SK-N-SH (cell line): ENCODE results near the gene ASIC1. TPM values are rescaled to one million over a fixed set of nuclear protein-coding genes. Genes with fewer than 3 reads are reported as not detected.

ENCODE experiments used
- CTCF ChIA-PET: fragments of 300-600, 350-600 bp; formaldehyde crosslinking; extraction: SDS; loops from one replicate; lab custom pipeline; 2021; lab: Yijun Ruan, JAX
- POLR2A ChIA-PET: fragments of 350-600 bp; sonication (Branson Sonifier 250); formaldehyde crosslinking; extraction: SDS; loops from one replicate; lab custom pipeline; 2020; ENCODE audit warnings: antibody characterized with exemption, inconsistent platforms; lab: Yijun Ruan, JAX
- DNase-seq: peaks from one replicate; pipeline ENCODE4 v3.0.0; 2012
- H2AFZ ChIP-seq: fragments of 200-600 bp; sonication (generic); 2 replicates; pipeline ENCODE4 v1.8.1; 2016; ENCODE audit warnings: antibody characterized with exemption, mild to moderate bottlenecking, low read depth
- H3F3A ChIP-seq: fragments of 200-600 bp; sonication (generic); replicated peaks from 2 replicates; pipeline ENCODE3; 2016; ENCODE audit warnings: antibody characterized with exemption, mild to moderate bottlenecking; ENCODE audit not compliant: insufficient read depth
- H3K27ac ChIP-seq, 2 experiments: fragments of 200-500 bp in 1 of 2; fragments of 200-600 bp in 1 of 2; sonication (Bioruptor generic) in 1 of 2; sonication (generic), shearing (Covaris generic) in 1 of 2; 2 replicates each; pipeline versions ENCODE4 v1.5.1 to v1.6.1; 2014 to 2016; ENCODE audit warnings: low read depth in 2 of 2, inconsistent platforms in 1 of 2, low read length in 1 of 2, mild to moderate bottlenecking in 1 of 2, mixed read lengths in 1 of 2
- H3K27me3 ChIP-seq: fragments of 200-600 bp; sonication (generic), shearing (Covaris generic); 2 replicates; pipeline ENCODE4 v1.6.1; 2016; ENCODE audit warnings: mixed run types; ENCODE audit not compliant: insufficient read depth
- H3K36me3 ChIP-seq, 2 experiments: fragments of 200-500 bp in 1 of 2; fragments of 200-600 bp in 1 of 2; sonication (Bioruptor generic) in 1 of 2; sonication (generic) in 1 of 2; replicated peaks in 1 of 2; 2 replicates each; pipeline versions ENCODE3 to v1.5.1; 2014 to 2016; ENCODE audit warnings: low read length in 1 of 2, mild to moderate bottlenecking in 1 of 2; ENCODE audit not compliant: insufficient read depth in 2 of 2, control insufficient read depth in 1 of 2
- H3K4me1 ChIP-seq, 2 experiments: fragments of 200-500 bp in 1 of 2; fragments of 200-600 bp in 1 of 2; sonication (Bioruptor generic) in 1 of 2; sonication (generic), shearing (Covaris generic) in 1 of 2; 2 replicates each; pipeline versions ENCODE4 v1.5.1 to v1.6.1; 2014 to 2016; ENCODE audit warnings: low read depth in 1 of 2, low read length in 1 of 2, mixed run types in 1 of 2; ENCODE audit not compliant: insufficient read depth in 2 of 2, control insufficient read depth in 1 of 2
- H3K4me2 ChIP-seq: fragments of 200-600 bp; sonication (generic), shearing (Covaris generic); 2 replicates; pipeline ENCODE4 v1.6.1; 2017; ENCODE audit warnings: mixed run types
- H3K4me3 ChIP-seq, 2 experiments: fragments of 200-500 bp in 1 of 2; fragments of 200-600 bp in 1 of 2; sonication (Bioruptor generic) in 1 of 2; sonication (generic), shearing (Covaris generic) in 1 of 2; 2 replicates each; pipeline versions ENCODE4 v1.5.1 to v1.8.1; 2014 to 2016; ENCODE audit warnings: low read depth in 2 of 2, inconsistent platforms in 1 of 2, low read length in 1 of 2, mild to moderate bottlenecking in 1 of 2, mixed read lengths in 1 of 2, moderate library complexity in 1 of 2
- H3K79me2 ChIP-seq: fragments of 200-600 bp; sonication (generic); 2 replicates; pipeline ENCODE4 v1.8.1; 2017; ENCODE audit warnings: mild to moderate bottlenecking; ENCODE audit not compliant: insufficient read depth
- H3K9ac ChIP-seq: fragments of 200-600 bp; sonication (generic); 2 replicates; pipeline ENCODE4 v1.6.1; 2017; ENCODE audit warnings: mixed run types
- H3K9me2 ChIP-seq: fragments of 200-600 bp; sonication (generic); 2 replicates; pipeline ENCODE4 v1.6.1; 2017; ENCODE audit warnings: mixed run types
- H3K9me3 ChIP-seq: fragments of 200-600 bp; sonication (generic); 2 replicates; pipeline ENCODE4 v1.6.1; 2017; ENCODE audit warnings: mixed run types, mild to moderate bottlenecking, moderate library complexity
- H4K20me1 ChIP-seq: fragments of 200-600 bp; sonication (generic); 2 replicates; pipeline ENCODE4 v1.6.1; 2017; ENCODE audit warnings: mild to moderate bottlenecking, mixed run types; ENCODE audit not compliant: insufficient read depth
- CHD2 ChIP-seq: fragments of 150-350 bp; IDR thresholded peaks from 2 replicates; pipeline ENCODE4 v1.6.1; 2018; ENCODE audit warnings: low read length; ENCODE audit not compliant: partially characterized antibody
- CTCF ChIP-seq: fragments of 200-600 bp; sonication (generic); IDR thresholded peaks from 2 replicates; pipeline ENCODE4 v1.6.1; 2017; ENCODE audit warnings: antibody characterized with exemption, mild to moderate bottlenecking, moderate library complexity
- ELF1 ChIP-seq: IDR thresholded peaks from 2 replicates; pipeline ENCODE4 v1.4.0; 2012
- FOXM1 ChIP-seq: IDR thresholded peaks from 2 replicates; pipeline ENCODE4 v1.4.0; 2012; ENCODE audit warnings: low read depth, mild to moderate bottlenecking
- GATA2 ChIP-seq: sonication (generic); formaldehyde crosslinking; IDR thresholded peaks from 2 replicates; pipeline ENCODE4 v1.5.0; 2020; ENCODE audit warnings: mild to moderate bottlenecking, missing genetic modification reagents
- IRF3 ChIP-seq: fragments of 150-350 bp; IDR thresholded peaks from 2 replicates; pipeline ENCODE4 v1.6.1; 2016; ENCODE audit warnings: mild to moderate bottlenecking, low read depth, low read length
- MEF2A ChIP-seq: IDR thresholded peaks from 2 replicates; pipeline ENCODE4 v1.4.0; 2012; ENCODE audit warnings: low read depth, borderline replicate concordance
- MXI1 ChIP-seq: IDR thresholded peaks from 2 replicates; pipeline ENCODE4 v1.6.1; 2012; ENCODE audit warnings: mild to moderate bottlenecking, low read depth, low read length, improper control_type of control experiment
- POLR2AphosphoS5 ChIP-seq: IDR thresholded peaks from 2 replicates; pipeline ENCODE4 v1.6.1; 2012; ENCODE audit warnings: low read depth, low read length
- RAD21 ChIP-seq: IDR thresholded peaks from 2 replicates; pipeline ENCODE4 v1.6.1; 2012; ENCODE audit warnings: mild to moderate bottlenecking, low read length
- RFX5 ChIP-seq: IDR thresholded peaks from 2 replicates; pipeline ENCODE4 v1.6.1; 2012; ENCODE audit warnings: mild to moderate bottlenecking, improper control_type of control experiment, low read length
- RXRA ChIP-seq: IDR thresholded peaks from 2 replicates; pipeline ENCODE4 v1.4.0; 2012; ENCODE audit warnings: low read depth, mild to moderate bottlenecking, borderline replicate concordance
- TEAD4 ChIP-seq: IDR thresholded peaks from 2 replicates; pipeline ENCODE4 v1.4.0; 2012; ENCODE audit warnings: mild to moderate bottlenecking, borderline replicate concordance; ENCODE audit not compliant: insufficient read depth
- USF1 ChIP-seq: IDR thresholded peaks from 2 replicates; pipeline ENCODE4 v1.4.0; 2012; ENCODE audit warnings: low read depth, borderline replicate concordance
- USF2 ChIP-seq: fragments of 150-350 bp; IDR thresholded peaks from 2 replicates; pipeline ENCODE4 v1.6.1; 2017; ENCODE audit warnings: antibody characterized with exemption, low read length, low read depth, borderline replicate concordance
- YY1 ChIP-seq: IDR thresholded peaks from 2 replicates; pipeline ENCODE4 v1.4.0; 2012; ENCODE audit warnings: low read depth, mild to moderate bottlenecking
- WGBS: methylation state at CpG from one replicate; pipeline ENCODE4 v1.1.6; 2017; ENCODE audit warnings: low lambda C conversion rate; 5-methylcytosine and 5-hydroxymethylcytosine counted together
- polyA plus RNA-seq, 3 experiments: library from polyadenylated mRNA; depleted of rRNA; stranded (reverse); fragments of >200 nt; gene quantifications; 2 replicates each; pipeline ENCODE4 v1.2.3, GENCODE V29; 2012

ASIC1 gene
- polyA plus RNA-seq, 1 of the 3 experiments (the other 2 are of a cell fraction): 28.4 TPM

- Histone ChIP-seq H3F3A (peaks cover 7% of the 10 kb centered on the region), H3K36me3 (peaks cover 0 to 10% of the 10 kb centered on the region in 2 experiments), H3K27me3 (no peaks in the 10 kb centered on the region), H3K4me2 (no peak overlapping the region), H4K20me1 (no peaks in the 10 kb centered on the region), H3K4me3 (no peak overlapping the region), H3K27ac (no peak overlapping the region), H3K9ac (no peak overlapping the region), H2AFZ (no peak overlapping the region), H3K4me1 (peaks cover 8 to 34% of the 10 kb centered on the region in 2 experiments; a peak in 2 of 4 replicates), H3K9me2 (no peaks in the 10 kb centered on the region), H3K9me3 (no peaks in the 10 kb centered on the region), H3K79me2 (no peaks in the 10 kb centered on the region)
- DNase-seq: no peak
- POLR2A ChIA-PET: no interaction called here
- 94% methylated on average over 2 of the region's 2 CpGs for WGBS
- TF ChIP-seq ELF1: no peak
- TF ChIP-seq POLR2AphosphoS5: no peak
- TF ChIP-seq IRF3: no peak
- TF ChIP-seq RFX5: no peak
- no peak for TF ChIP-seq RXRA
- TF ChIP-seq CTCF: no peak
- TF ChIP-seq CHD2: no peak
- no peak for TF ChIP-seq RAD21
- no peak for TF ChIP-seq MXI1
- TF ChIP-seq USF2: no peak
- CTCF ChIA-PET: interaction anchor here (2.6 to 37.6 kb wide), 4 partner anchors 8 to 116 kb away, joined by 8 to 1401 read pairs (median 65); partner anchors contain the start of genes AQP5 and AQP6
Observed at GRCh38 chr12:50061171-50061570, 3.8 kb downstream of the ASIC1 start.

DNA sequence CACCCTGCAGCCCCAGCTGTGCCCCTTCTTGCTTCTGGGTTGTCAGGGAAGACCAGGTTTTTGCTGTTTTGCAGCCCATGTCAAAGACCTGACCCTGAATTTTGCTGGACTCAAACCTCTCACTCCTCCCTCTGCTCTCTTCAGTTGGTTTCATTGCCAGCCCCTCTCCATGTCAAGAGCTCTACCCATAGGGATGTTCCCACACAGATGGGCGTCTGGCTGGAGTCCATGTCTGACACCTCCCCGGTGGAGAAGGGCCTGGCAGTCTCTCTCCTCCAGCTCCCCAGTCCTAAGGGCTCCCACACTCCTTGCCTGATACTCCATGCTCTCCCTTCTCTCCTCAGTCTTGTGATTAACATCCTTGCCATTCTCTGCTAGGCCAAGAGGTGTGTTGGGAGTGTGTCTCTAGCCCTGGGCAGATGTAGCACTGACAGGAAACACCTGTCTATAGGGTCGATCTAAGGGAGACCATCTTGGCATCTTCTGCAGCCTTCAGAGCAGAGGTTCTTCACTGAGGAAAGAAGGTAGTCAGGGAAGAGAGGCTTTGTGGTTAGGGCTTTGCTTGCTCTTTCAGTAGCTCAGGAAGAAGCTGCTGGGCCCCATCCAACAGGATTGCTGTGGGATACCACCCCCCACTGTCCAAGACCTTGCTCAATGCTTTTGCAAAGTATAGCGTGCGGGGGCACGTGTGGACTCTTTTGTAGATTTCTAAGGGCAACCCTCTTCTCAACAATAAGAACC, 4.7 kb downstream of the ASIC1 start:
- Histone ChIP-seq H3K9me2 (no peaks in the 10 kb centered on the region), H3K4me2 (no peak overlapping the region), H3K27ac (no peak overlapping the region), H4K20me1 (no peaks in the 10 kb centered on the region), H3K9ac (no peak overlapping the region), H3F3A (no peaks in the 10 kb centered on the region), H3K4me3 (no peak overlapping the region), H3K4me1 (peaks cover 8 to 25% of the 10 kb centered on the region in 2 experiments; a peak in 2 of 4 replicates), H3K9me3 (no peaks in the 10 kb centered on the region), H3K27me3 (no peaks in the 10 kb centered on the region), H3K79me2 (no peaks in the 10 kb centered on the region), H2AFZ (no peak overlapping the region), H3K36me3 (peaks cover 0 to 10% of the 10 kb centered on the region in 2 experiments)
- WGBS: 68% methylated on average over 6 of the region's 6 CpGs
- POLR2A ChIA-PET: interaction anchor here (1.3 kb wide), 1 partner anchor 78 kb away, joined by 3 read pairs; no protein-coding TSS in a partner anchor
- CTCF ChIA-PET: interaction anchor here (1.0 to 37.6 kb wide), 7 partner anchors 7 to 193 kb away, joined by 3 to 1401 read pairs (median 8); partner anchors contain the start of genes AQP5 and AQP6
- no peak for DNase-seq
- TF ChIP-seq IRF3: no peak
- TF ChIP-seq CTCF: no peak
- no peak for TF ChIP-seq TEAD4
- no peak for TF ChIP-seq USF1
- TF ChIP-seq GATA2: no peak
- no peak for TF ChIP-seq FOXM1
- TF ChIP-seq POLR2AphosphoS5: no peak
- TF ChIP-seq MEF2A: no peak
- TF ChIP-seq USF2: no peak
- no peak for TF ChIP-seq YY1
- no peak for TF ChIP-seq RAD21
